GM12873 (cell line): Measurements from ENCODE around the gene GJA9.

ENCODE experiments used
- TF ChIP-seq, protein P1 (sequence below): IDR thresholded peaks from 2 replicates; pipeline ENCODE4 v1.5.1; 2012; ENCODE audit warnings: low read depth, mild to moderate bottlenecking, moderate library complexity, low read length, control low read depth; ENCODE audit not compliant: insufficient read depth; ENCODE audit errors: missing control alignments

The GJA9 gene

GRCh38 chr1:38875811-38876210 is 5.6 kb downstream of the GJA9 start:
- TF ChIP-seq, protein P1, sequence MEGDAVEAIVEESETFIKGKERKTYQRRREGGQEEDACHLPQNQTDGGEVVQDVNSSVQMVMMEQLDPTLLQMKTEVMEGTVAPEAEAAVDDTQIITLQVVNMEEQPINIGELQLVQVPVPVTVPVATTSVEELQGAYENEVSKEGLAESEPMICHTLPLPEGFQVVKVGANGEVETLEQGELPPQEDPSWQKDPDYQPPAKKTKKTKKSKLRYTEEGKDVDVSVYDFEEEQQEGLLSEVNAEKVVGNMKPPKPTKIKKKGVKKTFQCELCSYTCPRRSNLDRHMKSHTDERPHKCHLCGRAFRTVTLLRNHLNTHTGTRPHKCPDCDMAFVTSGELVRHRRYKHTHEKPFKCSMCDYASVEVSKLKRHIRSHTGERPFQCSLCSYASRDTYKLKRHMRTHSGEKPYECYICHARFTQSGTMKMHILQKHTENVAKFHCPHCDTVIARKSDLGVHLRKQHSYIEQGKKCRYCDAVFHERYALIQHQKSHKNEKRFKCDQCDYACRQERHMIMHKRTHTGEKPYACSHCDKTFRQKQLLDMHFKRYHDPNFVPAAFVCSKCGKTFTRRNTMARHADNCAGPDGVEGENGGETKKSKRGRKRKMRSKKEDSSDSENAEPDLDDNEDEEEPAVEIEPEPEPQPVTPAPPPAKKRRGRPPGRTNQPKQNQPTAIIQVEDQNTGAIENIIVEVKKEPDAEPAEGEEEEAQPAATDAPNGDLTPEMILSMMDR = no peak

DNA sequence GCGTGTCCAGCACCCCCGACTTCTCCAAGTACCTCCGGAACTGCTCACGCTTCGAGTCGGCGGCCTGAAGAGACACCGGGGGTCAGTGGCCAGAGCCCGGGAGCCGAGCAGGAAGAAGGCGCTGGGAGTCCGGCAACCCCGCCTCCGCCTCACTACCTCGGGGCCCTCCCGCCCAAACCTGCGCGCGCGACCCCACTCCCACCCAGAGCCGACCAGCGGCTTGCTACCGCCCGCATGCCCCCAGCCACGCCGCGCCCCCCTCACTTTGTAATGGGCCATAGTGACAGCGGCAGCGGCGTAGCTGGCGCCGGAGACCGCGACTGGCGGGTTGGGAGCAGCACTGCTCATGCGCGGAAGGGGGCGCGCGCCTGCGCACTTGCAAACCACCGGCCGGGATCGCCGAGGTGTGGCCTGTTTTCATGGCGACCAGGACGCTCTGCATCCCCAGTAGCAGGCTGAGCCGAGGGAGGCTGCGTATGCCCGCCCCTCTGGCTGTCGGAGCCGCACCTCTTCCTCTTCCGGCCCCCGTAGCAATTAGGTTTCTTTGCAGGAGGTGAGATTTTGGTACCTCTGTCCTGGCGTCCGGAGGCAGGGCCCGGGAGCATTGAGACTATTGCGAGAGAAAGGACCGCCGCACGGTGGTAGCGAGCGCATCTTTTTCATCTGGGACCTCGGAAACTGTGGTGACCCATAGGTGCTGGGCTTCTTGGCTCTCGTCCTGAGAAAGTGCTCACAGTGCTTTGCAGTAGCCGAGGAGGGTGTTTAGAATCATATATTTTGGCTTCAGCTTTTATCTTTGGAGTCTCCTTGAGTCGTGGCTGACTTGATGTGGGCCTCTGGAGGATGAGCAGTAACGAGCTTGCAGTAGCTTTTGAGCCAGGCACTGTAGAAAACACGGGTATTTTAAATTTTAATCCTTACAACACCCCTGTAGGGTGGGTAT is 8.1 kb downstream of the GJA9 start, which contains the start of gene MYCBP:
Gene MYCBP (minus strand): TSS at position 322 of the 943 bp plus-strand sequence. CDS start 43 bp downstream, at position 279.
- TF ChIP-seq, protein P1 = no peak

DNA sequence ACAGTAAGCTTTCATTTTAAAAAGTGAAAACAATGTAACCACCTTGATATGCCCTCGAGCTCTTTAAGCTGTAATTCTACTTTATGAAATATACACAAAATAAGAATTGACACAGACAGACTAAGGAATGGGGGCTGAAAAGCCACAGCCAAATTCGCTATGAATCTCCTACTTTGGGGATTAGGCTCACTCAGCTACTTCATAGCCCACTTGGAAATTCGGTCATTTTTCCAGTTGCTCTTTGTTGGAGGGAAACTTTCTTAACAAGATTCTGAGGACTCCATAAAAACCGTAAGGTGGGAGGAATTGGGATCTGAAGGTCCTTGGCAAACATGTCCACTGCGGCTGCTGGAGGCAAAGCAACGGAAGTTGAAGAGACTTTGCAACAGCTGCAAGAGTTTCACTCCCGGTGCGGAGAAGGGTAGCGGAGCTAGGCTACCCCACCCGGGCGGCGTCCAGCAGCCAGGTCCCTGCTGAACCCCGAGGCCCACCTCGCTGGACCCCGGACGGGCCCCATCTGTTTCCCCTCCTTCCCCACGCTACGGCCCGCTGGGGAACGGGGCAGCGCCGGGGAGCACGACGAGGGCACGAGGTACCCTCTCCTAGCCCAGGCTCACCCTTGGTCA is 8.9 kb downstream of the GJA9 start:
- TF ChIP-seq, protein P1 = no peak

DNA sequence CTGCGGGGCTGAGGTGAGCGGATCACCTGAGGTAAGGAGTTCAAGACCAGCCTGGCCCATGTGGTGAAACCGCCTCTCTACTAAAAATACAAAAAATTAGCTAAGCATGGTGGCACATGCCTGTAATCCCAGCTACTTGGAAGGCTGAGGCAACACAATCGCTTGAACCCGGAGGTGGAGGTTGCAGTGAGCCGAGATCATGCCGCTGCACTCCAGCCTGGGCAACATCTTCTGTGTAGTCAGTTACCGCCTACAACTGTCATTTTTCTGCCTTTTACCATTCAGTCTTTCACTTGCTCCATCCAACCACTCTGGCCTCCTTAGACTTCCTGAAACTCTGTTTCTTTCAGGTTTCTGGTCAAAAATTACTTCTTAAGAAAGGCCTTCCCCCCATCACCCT is 10.4 kb downstream of the GJA9 start:
- TF ChIP-seq, protein P1 = no peak

DNA sequence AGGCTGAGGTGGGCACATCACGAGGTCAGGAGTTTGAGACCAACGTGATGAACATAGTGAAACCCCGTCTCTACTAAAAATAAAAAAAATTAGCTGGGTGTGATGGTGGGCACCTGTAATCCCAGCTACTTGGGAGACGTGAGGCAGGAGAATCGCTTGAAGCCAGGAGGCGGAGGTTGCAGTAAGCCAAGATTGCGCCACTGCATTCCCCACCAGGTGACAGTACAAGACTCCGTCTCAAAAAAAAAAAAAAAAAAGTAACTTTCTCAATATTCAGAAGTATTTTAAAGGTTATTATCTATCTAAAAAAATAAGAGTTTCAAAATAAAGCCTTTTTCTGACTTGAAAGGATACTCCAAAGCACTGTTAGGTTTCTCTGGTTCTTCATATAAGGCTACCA is 14.2 kb downstream of the GJA9 start:
- TF ChIP-seq, protein P1 = no peak

GRCh38 chr1:38865112-38865715 is 16.2 kb downstream of the GJA9 start:
- TF ChIP-seq, protein P1 = no peak

DNA sequence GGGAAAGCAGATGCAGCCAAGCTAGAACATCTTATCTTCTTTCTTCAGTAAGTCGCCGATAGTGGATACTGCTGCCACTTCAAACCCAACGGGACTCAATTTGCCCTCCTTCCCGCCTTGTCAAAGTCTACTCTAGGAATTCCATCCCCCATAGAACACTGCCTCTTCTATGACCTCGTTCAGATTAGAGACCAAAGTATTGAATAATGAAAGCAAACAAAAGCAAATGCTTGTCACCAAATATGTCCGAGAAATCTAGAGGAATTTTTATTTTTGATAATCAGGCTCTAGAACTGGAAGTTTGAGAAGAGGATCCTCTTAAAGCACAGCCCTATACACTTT is 21.0 kb downstream of the GJA9 start:
- TF ChIP-seq, protein P1 = no peak
